Fibroblast of gingiva (primary cell): ENCODE data around the gene UTP3.
"Not testable (repeated sequence)": the region's sequence is repeated elsewhere in the genome, so short reads cannot be mapped to it uniquely, and the experiment has no call there.

Experiments used
- DNase-seq: peaks from one replicate; pipeline ENCODE4 v3.0.0-alpha.2; 2011; ENCODE audit warnings: low read depth

Gene UTP3

DNA sequence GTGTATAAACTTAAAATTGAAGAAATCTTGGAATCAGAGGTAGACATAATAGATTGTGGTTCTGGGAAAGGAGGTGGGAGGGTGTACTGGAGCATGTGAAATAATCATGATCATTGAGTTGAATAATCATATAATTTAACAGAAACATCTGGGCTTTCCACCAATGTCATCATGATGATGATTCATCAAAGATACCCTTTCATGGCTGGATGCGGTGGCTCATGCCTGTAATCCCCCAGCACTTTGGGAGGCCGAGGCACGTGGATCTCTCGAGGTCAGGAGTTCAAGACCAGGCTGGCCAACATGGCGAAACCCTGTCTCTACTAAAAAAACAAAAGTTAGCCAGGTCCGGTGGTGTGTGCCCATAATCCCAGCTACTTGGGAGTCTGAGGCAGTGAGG, 26.8 kb downstream of the UTP3 start:
- DNase-seq = peak; percentile 34

GRCh38 chr4:70718811-70719604, 30.7 kb downstream of the UTP3 start:
- DNase-seq = no peak

GRCh38 chr4:70721747-70722146, 33.4 kb downstream of the UTP3 start, which contains the start of gene RUFY3:
RUFY3 (plus strand) TSS chr4:70721964; CDS start chr4:70722574, 610 bp downstream.
- DNase-seq = peak; percentile 95

DNA sequence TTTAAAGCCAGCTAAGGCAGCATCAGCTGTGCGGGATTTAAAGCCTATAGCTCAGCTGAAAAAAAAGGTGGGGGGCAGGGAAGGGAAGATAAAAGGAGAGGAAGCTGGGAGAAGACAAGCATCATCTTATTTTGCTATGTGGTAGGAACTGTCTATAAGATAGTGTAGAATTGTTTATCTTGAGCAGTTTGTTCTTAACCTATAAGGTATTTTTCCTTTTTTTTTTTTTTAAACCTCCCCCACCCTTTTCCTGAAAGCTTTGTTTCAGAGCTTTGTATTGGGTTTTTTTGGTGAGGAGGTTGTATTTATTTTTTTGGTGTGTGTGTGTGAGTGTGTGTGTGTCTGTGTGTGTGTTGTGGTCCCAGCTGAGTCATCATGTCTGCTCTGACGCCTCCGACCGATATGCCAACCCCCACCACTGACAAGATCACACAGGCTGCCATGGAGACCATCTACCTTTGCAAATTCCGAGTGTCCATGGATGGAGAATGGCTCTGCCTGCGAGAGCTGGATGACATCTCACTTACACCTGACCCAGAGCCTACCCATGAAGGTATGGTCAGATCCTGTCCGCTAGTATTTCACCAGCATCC, 34.0 kb downstream of the UTP3 start:
- DNase-seq = peak; percentile 75

- no peak for DNase-seq
Observed at GRCh38 chr4:70724463-70724862, 36.1 kb downstream of the UTP3 start.

DNA sequence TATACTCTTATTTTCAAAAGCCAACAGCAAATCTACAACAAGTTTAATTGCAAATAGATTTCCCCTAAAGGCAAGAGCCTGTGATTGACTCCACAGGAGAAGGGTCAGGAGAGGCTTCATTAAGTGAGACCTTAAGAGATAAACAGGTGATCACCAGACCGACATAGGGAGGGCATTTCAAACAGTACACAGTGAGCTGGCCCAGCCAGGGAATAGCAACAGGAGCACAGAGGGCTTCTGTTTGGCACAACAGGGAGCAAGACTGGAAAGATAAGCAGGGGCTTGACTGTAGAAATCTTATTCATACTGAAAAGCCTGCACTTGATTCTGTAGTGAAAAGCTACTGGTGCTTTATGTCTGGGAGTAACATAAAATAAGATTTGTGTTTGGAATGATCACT, 37.3 kb downstream of the UTP3 start:
- no peak for DNase-seq

DNA sequence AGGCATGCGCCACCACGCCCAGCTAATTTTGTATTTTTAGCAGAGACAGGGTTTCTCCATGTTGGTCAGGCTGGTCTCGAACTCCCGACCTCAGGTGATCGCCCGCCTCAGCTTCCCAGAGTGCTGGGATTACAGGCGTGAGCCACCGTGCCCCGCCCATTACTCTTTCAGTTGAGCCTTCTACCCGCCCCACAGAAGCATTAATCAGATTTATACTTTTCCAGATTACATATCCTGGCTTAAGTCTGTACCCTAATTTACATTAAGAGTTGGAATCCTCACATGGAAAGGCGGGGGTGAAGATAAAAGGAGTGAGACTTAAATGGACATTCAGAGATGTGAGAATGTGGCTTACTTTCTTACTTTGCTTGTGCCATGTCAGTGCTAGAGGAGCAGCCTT, 38.2 kb downstream of the UTP3 start:
- DNase-seq = not testable (repeated sequence)

DNA sequence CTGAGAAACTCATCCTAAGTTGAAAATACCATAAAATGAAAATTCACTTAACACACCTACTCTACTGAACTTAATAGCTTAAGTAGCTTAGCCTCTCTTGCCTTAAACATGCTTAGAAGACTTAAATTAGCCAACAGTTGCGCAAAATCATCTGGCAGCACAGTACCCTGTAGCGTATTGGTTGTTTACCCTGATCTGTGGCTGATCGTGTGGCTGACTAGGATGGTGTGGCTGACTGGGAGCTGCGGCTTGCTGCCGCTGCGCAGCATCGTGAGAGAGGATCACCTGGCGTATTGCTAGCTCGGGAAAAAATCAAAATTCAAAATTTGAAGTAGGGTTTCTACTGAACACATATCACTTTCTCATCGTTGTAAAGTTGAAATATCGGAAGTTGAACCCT, 39.8 kb downstream of the UTP3 start:
- no peak for DNase-seq

GRCh38 chr4:70732878-70733277, 44.5 kb downstream of the UTP3 start:
- not testable (repeated sequence) for DNase-seq

GRCh38 chr4:70734168-70734954, 46.0 kb downstream of the UTP3 start:
- DNase-seq = peak; percentile 25

- no peak for DNase-seq
Observed at GRCh38 chr4:70734971-70735370, 46.6 kb downstream of the UTP3 start.

DNA sequence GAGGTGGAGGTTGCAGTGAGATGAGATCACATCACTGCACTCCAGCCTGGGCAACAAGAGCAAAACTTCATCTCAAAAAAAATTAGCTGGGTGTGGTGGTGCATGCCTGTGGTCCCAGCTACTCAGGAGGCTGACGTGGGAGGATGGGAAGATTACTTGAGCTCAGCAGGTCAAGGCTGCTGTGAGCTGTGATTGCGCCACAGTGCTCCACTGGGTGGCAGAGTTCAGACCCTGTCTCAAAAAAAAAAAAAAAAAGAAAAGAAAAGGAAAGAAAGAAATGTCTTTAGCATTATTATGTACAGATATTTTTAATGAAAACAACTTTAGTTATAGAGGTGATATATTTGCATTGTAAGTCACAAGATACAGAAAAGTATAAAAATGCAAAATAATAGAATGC, 47.6 kb downstream of the UTP3 start:
- peak; percentile 40 for DNase-seq

GRCh38 chr4:70737006-70737405, 48.7 kb downstream of the UTP3 start:
- no peak for DNase-seq

- DNase-seq = no peak
Observed at GRCh38 chr4:70737409-70737808, 49.1 kb downstream of the UTP3 start.

DNA sequence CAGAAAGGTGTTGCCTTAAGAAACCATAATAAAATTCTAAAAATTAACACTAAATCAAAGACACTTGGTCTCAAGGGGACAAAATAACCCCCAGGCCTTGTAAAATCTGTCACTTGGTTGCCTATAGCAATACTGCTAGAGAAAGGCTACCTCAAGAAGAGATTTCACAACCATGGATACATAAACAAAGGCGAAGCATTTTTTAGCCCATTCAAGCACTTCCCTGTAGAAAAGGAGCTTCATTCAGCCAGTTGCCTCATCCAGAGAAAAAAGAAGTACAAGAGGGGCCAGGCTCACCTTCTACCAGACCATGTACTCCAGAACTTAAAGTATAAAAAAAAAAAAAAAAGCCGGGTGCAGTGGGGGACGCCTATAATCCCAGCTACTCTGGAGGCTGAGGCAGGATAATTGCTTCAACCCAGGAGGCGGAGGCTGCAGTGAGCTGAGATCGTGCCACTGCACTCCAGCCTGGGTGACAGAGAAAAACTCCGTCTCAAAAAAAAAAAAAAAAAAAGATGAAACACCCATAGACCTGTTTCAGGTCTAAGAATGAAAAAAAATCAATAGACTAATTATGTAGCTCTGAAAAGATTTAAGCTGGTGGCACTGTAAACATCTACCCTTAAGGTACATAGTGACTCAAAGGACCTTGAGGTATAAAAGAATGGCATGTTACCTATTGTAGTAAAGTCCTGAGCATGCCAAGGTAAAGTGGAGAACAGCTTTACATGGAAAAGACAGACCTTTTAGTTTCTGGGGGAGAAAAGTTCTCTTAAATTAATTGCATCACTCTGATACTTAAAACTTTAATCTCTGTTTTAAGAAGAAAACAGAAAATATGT, 51.4 kb downstream of the UTP3 start:
- DNase-seq = no peak
